Transverse colon (tissue), 4 donors: Measurements from ENCODE around the gene SLC6A1. TPM values are rescaled to one million over a fixed set of nuclear protein-coding genes. Genes with fewer than 3 reads are reported as not detected.

ENCODE experiments used
- DNase-seq: peaks from one replicate; pipeline ENCODE4 v3.0.0-alpha.2; 2019
- H3K27ac ChIP-seq, 4 donors: fragments of 200-600 bp; sonication (generic); 2 replicates each; pipeline ENCODE4 v1.5.1; 2016 to 2018; ENCODE audit warnings: inconsistent platforms in 4 of 4
- H3K27me3 ChIP-seq: fragments of 200-600 bp; sonication (generic); 2 replicates; pipeline ENCODE4 v1.5.1; 2017; ENCODE audit warnings: inconsistent platforms
- H3K36me3 ChIP-seq, 4 donors: fragments of 200-600 bp; sonication (generic); 2 replicates each; pipeline ENCODE4 v1.5.1; 2017 to 2019; ENCODE audit warnings: inconsistent platforms in 4 of 4
- H3K4me1 ChIP-seq, 4 donors: fragments of 200-600 bp; sonication (generic); 2 replicates each; pipeline ENCODE4 v1.5.1; 2017 to 2020; ENCODE audit warnings: inconsistent platforms in 4 of 4
- H3K4me3 ChIP-seq, 4 donors: fragments of 200-600 bp; sonication (generic); 1 replicate in 1 of 4; 2 replicates in 3 of 4; pipeline versions ENCODE4 v1.5.1 to v1.6.1; 2017 to 2019; ENCODE audit warnings: inconsistent platforms in 4 of 4
- H3K9me3 ChIP-seq, 2 donors: fragments of 200-600 bp; sonication (generic); 2 replicates each; pipeline ENCODE4 v1.5.1; 2017 to 2019; ENCODE audit warnings: inconsistent platforms in 2 of 2
- CTCF ChIP-seq, 5 experiments: fragments of 200-600 bp in 3 of 5; fragments of 450-650 bp in 2 of 5; sonication (generic) in 3 of 5; IDR thresholded peaks; 1 replicate in 2 of 5; 2 replicates in 3 of 5; pipeline ENCODE4 v1.5.1; 2016 to 2017; ENCODE audit warnings: antibody characterized with exemption in 5 of 5, inconsistent platforms in 3 of 5, mild to moderate bottlenecking in 2 of 5, moderate library complexity in 1 of 5
- EP300 ChIP-seq: sonication (generic); formaldehyde crosslinking; IDR thresholded peaks from one replicate; pipeline ENCODE4 v1.6.1; 2017; ENCODE audit warnings: antibody characterized with exemption, low read depth
- POLR2A ChIP-seq: fragments of 450-650 bp; IDR thresholded peaks from one replicate; pipeline ENCODE4 v1.6.1; 2016; ENCODE audit warnings: antibody characterized with exemption, mild to moderate bottlenecking, moderate library complexity
- POLR2AphosphoS5 ChIP-seq, 3 donors: sonication (generic); formaldehyde crosslinking; IDR thresholded peaks; one replicate each; pipeline ENCODE4 v1.6.1; 2016; ENCODE audit warnings: antibody characterized with exemption in 3 of 3
- WGBS, 2 donors: methylation state at CpG; one replicate each; pipeline ENCODE4 v1.1.5; 2018; ENCODE audit warnings: low coverage in 1 of 2; 5-methylcytosine and 5-hydroxymethylcytosine counted together
- in situ Hi-C, 4 donors: fragments of 200-750 bp; cut with MboI; loops; one replicate each; pipeline versions ENCODE4 v1.15.0 to v1.15.1; 2017; ENCODE audit warnings: low sequenced_read_pairs in 3 of 4, low pct_ligation_motif_present in 1 of 4, low pct_unique_long_range_greater_than_20kb in 1 of 4
- intact Hi-C: fragments of 100-400 bp; cut with DNase I; formaldehyde crosslinking; loops from one replicate; pipeline ENCODE4 v1.15.1; 2023; ENCODE audit warnings: low total_unique reads
- total RNA-seq, 4 donors: library from RNA; depleted of rRNA; stranded (reverse); fragments of >200 nt; gene quantifications; one replicate each; pipeline ENCODE4 v1.1.0, GENCODE V29; 2016

Gene SLC6A1
- total RNA-seq, 4 donors from 2014 or later = 0.20 to 0.55 (median 0.48) TPM; not detected in 1

DNA sequence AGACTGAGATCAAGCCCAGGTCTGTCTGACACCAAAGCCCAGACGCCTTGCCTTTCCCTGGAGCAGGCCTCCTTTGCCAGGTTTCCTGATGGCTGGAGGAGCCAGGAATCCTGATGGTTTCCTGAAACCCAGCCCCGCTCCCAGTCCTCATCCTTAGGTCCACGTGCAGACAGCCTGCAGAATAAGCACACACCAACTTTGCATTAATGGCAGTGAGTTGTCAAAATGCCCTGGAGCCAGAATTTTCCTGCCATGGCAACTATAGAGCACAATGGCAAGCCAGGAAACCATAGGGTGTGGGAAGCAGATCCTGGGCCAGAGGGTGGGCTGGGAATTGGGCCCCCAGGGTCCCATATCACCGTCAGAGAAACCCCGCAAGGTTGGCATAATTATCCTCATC lies 94.3 kb downstream of the SLC6A1 start:
- 71% methylated on average over 5 of the region's 5 CpGs; no CpG with 5 or more reads in 1 of the 2 donors for WGBS, 2 donors

GRCh38 chr3:11088066-11088465 lies 95.5 kb downstream of the SLC6A1 start:
- no peak overlapping the region for H3K4me3 ChIP-seq
- no peaks in the 10 kb centered on the region for H3K9me3 ChIP-seq
- no peak for TF ChIP-seq EP300
- no peak for TF ChIP-seq CTCF (IDR thresholded peaks at IDR 0.05)
- no peaks in the 10 kb centered on the region for H3K27me3 ChIP-seq
- peaks cover 0 to 5% (median 0%) of the 10 kb centered on the region in 4 donors for H3K4me1 ChIP-seq
- in situ Hi-C loops (no loop called here), intact Hi-C loops (no loop called here)
- WGBS, 2 donors = 67 to 84% methylated on average over 2 to 4 of the region's 4 CpGs
- no peak overlapping the region for H3K27ac ChIP-seq
- H3K36me3 ChIP-seq = no peaks in the 10 kb centered on the region
- DNase-seq = no peak

More for the DNA sequence above, 94.3 kb downstream of the SLC6A1 start:
- Histone ChIP-seq H3K4me3 (no peak overlapping the region), H3K9me3 (no peaks in the 10 kb centered on the region), H3K36me3 (no peaks in the 10 kb centered on the region), H3K27ac (no peak overlapping the region), H3K4me1 (peaks cover 0 to 5% (median 0%) of the 10 kb centered on the region in 4 donors), H3K27me3 (no peaks in the 10 kb centered on the region)
- in situ Hi-C loops = no loop called here
- intact Hi-C loops = no loop called here
- DNase-seq = no peak
- TF ChIP-seq CTCF (IDR thresholded peaks at IDR 0.05) (no peak), POLR2AphosphoS5 (IDR thresholded peaks at IDR 0.05) (no peak), EP300 (no peak), POLR2A (no peak)

GRCh38 chr3:11088831-11089230 lies 96.3 kb downstream of the SLC6A1 start:
- Histone ChIP-seq H3K4me1 (peaks cover 0 to 5% (median 0%) of the 10 kb centered on the region in 4 donors), H3K4me3 (no peak overlapping the region), H3K27ac (no peak overlapping the region), H3K36me3 (no peaks in the 10 kb centered on the region), H3K9me3 (no peaks in the 10 kb centered on the region), H3K27me3 (no peaks in the 10 kb centered on the region)
- WGBS, 2 donors = 72% methylated on average over 4 of the region's 4 CpGs; no CpG with 5 or more reads in 1 of the 2 donors
- in situ Hi-C loops = no loop called here
- TF ChIP-seq EP300 = no peak
- DNase-seq = no peak
- intact Hi-C loops = no loop called here

Other genes with a start within 250 kb of the SLC6A1 start
- not detected for gene SLC6A11, start 176.5 kb upstream of the SLC6A1 start, total RNA-seq
- 1 to 10 TPM; 2.0 to 9.7 (median 8.0) TPM for gene HRH1, start 161.7 kb downstream of the SLC6A1 start, total RNA-seq